PC-3 (cell line): ENCODE measurements around the gene BEND5. TPM values are rescaled to one million over a fixed set of nuclear protein-coding genes. Genes with fewer than 3 reads are reported as not detected.
A peak's percentile ranks its signal among the peaks of the same experiment; 100 is the strongest.

Experiments
- ATAC-seq: fragments of 200-7000 bp; cut with Tn5 transposase; 2 replicates; pipeline ENCODE4 v1.9.1; 2020; ENCODE audit warnings: mild to moderate bottlenecking, moderate library complexity
- BruUV-seq: library from RNA; stranded (reverse); fragments of 400-500 nt; replicated peaks from 2 replicates; lab custom pipeline; 2021; lab: Mats Ljungman, UMichigan
- CTCF ChIA-PET: fragments of 300-600 bp; sonication (Branson Sonifier 250); formaldehyde crosslinking; loops from one replicate; lab custom pipeline; 2022; ENCODE audit warnings: antibody characterized with exemption; lab: Charles Lee
- POLR2A ChIA-PET: fragments of 300-600 bp; sonication (Branson Sonifier 250); formaldehyde crosslinking; loops from one replicate; lab custom pipeline; 2022; ENCODE audit warnings: antibody characterized with exemption; ENCODE audit not compliant: unreplicated experiment; lab: Charles Lee
- DNase-seq: peaks from one replicate; pipeline ENCODE4 v3.0.0-alpha.2; 2015
- H2AFZ ChIP-seq: fragments of 300-600 bp; sonication (generic); 2 replicates; pipeline ENCODE4 v1.6.0; 2016; ENCODE audit warnings: antibody characterized with exemption, low read length
- H3F3A ChIP-seq: fragments of 300-600 bp; sonication (generic); one replicate; pipeline ENCODE4 v1.6.0; 2017; ENCODE audit warnings: antibody characterized with exemption, low read length, control low read depth, mild to moderate bottlenecking; ENCODE audit not compliant: unreplicated experiment
- H3K27ac ChIP-seq: fragments of 300-600 bp; sonication (generic); 2 replicates; pipeline ENCODE4 v1.5.1; 2016; ENCODE audit warnings: mild to moderate bottlenecking, low read length
- H3K27me3 ChIP-seq: fragments of 300-600 bp; sonication (generic); 2 replicates; pipeline ENCODE4 v1.6.1; 2016; ENCODE audit warnings: low read length, mixed read lengths
- H3K36me3 ChIP-seq: fragments of 300-600 bp; sonication (generic); 2 replicates; pipeline ENCODE4 v1.6.1; 2016; ENCODE audit warnings: low read depth, mixed run types, low read length, mixed read lengths
- H3K4me1 ChIP-seq: fragments of 300-600 bp; sonication (generic); 2 replicates; pipeline ENCODE4 v1.5.1; 2016; ENCODE audit warnings: low read length; ENCODE audit not compliant: insufficient read depth
- H3K4me2 ChIP-seq: fragments of 300-600 bp; sonication (generic); 2 replicates; pipeline ENCODE4 v1.6.0; 2016; ENCODE audit warnings: low read length
- H3K4me3 ChIP-seq: fragments of 300-600 bp; sonication (generic); 2 replicates; pipeline ENCODE4 v1.5.1; 2016; ENCODE audit warnings: mild to moderate bottlenecking, low read length, mixed read lengths
- H3K79me2 ChIP-seq: fragments of 300-600 bp; sonication (generic); 2 replicates; pipeline ENCODE4 v1.6.1; 2017; ENCODE audit warnings: low read length, mixed read lengths
- H3K9ac ChIP-seq: fragments of 300-600 bp; sonication (generic); 2 replicates; pipeline ENCODE4 v1.6.0; 2016; ENCODE audit warnings: mild to moderate bottlenecking, low read length
- H3K9me2 ChIP-seq: fragments of 300-600 bp; sonication (generic); replicated peaks from 2 replicates; pipeline ENCODE4 v1.6.1; 2016; ENCODE audit warnings: mixed run types, low read length, mixed read lengths
- H3K9me3 ChIP-seq: fragments of 300-600 bp; sonication (generic); 2 replicates; pipeline ENCODE4 v1.6.1; 2016; ENCODE audit warnings: low read length, mixed read lengths
- H4K20me1 ChIP-seq: fragments of 300-600 bp; sonication (generic); 2 replicates; pipeline ENCODE4 v1.6.1; 2016; ENCODE audit warnings: low read length, mixed read lengths
- CTCF ChIP-seq: fragments of 300-600 bp; sonication (generic); conservative IDR thresholded peaks from 2 replicates; pipeline ENCODE4 v1.5.1; 2017; ENCODE audit warnings: antibody characterized with exemption, low read depth, mild to moderate bottlenecking, low read length
- EZH2 ChIP-seq: fragments of 300-600 bp; sonication (generic); IDR thresholded peaks from one replicate; pipeline ENCODE4 v1.6.1; 2017; ENCODE audit warnings: antibody characterized with exemption, mild to moderate bottlenecking, low read length; ENCODE audit not compliant: unreplicated experiment
- EZH2phosphoT487 ChIP-seq: fragments of 300-600 bp; sonication (generic); IDR thresholded peaks from 2 replicates; pipeline ENCODE4 v1.6.1; 2018; ENCODE audit warnings: mild to moderate bottlenecking, antibody characterized with exemption, low read length, borderline replicate concordance
- intact Hi-C: fragments of 100-400 bp; cut with micrococcal nuclease; formaldehyde crosslinking; loops from 2 replicates; pipeline ENCODE4 v1.9.0; 2023
- total RNA-seq: library from RNA; depleted of rRNA; stranded (reverse); fragments of >200 nt; gene quantifications from 2 replicates; pipeline ENCODE4 v1.2.3, GENCODE V29; 2014

Gene BEND5
- total RNA-seq, 1 experiment from 2014 or later, result 3.1 TPM

- TF ChIP-seq EZH2phosphoT487 (no peak), CTCF (no peak), EZH2 (no peak)
- no peak overlapping the region for H2AFZ ChIP-seq
- H3K9me3 ChIP-seq, result no peaks in the 10 kb centered on the region
- 0 out of 2 replicates have a peak, but pooled peaks cover 4% of the 10 kb centered on the region for H3K27me3 ChIP-seq
- no peaks in the 10 kb centered on the region for H4K20me1 ChIP-seq
- POLR2A ChIA-PET, result no interaction called here
- H3K9me2 ChIP-seq, result no peaks in the 10 kb centered on the region
- ATAC-seq (peak; percentile 86), DNase-seq (peak; percentile 66)
- CTCF ChIA-PET, result interaction anchor here (0.7 kb wide), 1 partner anchor 213 kb away, joined by 4 read pairs; no protein-coding TSS in a partner anchor
- 0 out of 2 replicates have a peak overlapping the region, but pooled peaks have one; percentile 1 for H3K4me2 ChIP-seq
- H3K79me2 ChIP-seq, result no peaks in the 10 kb centered on the region
- no peaks in the 10 kb centered on the region for H3K36me3 ChIP-seq
- H3F3A ChIP-seq, result no peaks in the 10 kb centered on the region
- H3K9ac ChIP-seq, result no peak overlapping the region
- intact Hi-C loops, result no loop called here
- H3K27ac ChIP-seq, result peak overlapping the region; percentile 37; the same call in 1 of the 2 replicates
- BruUV-seq, result no TSS peak
- H3K4me1 ChIP-seq, result peaks cover 14% of the 10 kb centered on the region
- H3K4me3 ChIP-seq, result no peak overlapping the region
Observed at GRCh38 chr1:48744032-48744431, 32.7 kb downstream of the BEND5 start.

GRCh38 chr1:48743480-48743879, 33.2 kb downstream of the BEND5 start:
- BruUV-seq, result no TSS peak
- Histone ChIP-seq H3K9ac (no peak overlapping the region), H3K9me3 (no peaks in the 10 kb centered on the region), H3K79me2 (no peaks in the 10 kb centered on the region), H4K20me1 (no peaks in the 10 kb centered on the region), H3K27me3 (0 out of 2 replicates have a peak, but pooled peaks cover 4% of the 10 kb centered on the region), H3K36me3 (no peaks in the 10 kb centered on the region), H3K4me1 (peaks cover 14% of the 10 kb centered on the region), H3K27ac (peak overlapping the region; percentile 12; the same call in 1 of the 2 replicates), H3F3A (no peaks in the 10 kb centered on the region), H2AFZ (no peak overlapping the region), H3K9me2 (no peaks in the 10 kb centered on the region), H3K4me2 (0 out of 2 replicates have a peak overlapping the region, but pooled peaks have one; percentile 1), H3K4me3 (no peak overlapping the region)
- intact Hi-C loops, result no loop called here
- ChIA-PET CTCF (interaction anchor here (0.6 kb wide), 1 partner anchor 66 kb away, joined by 3 read pairs; no protein-coding TSS in a partner anchor), POLR2A (no interaction called here)
- DNase-seq (no peak), ATAC-seq (no peak)
- no peak for TF ChIP-seq CTCF
- no peak for TF ChIP-seq EZH2phosphoT487
- no peak for TF ChIP-seq EZH2

GRCh38 chr1:48741380-48741779, 35.3 kb downstream of the BEND5 start:
- peak; percentile 69 for ATAC-seq
- BruUV-seq, result no TSS peak
- Histone ChIP-seq H3K9me3 (no peaks in the 10 kb centered on the region), H3K4me2 (no peak overlapping the region), H3K79me2 (no peaks in the 10 kb centered on the region), H3K9me2 (no peaks in the 10 kb centered on the region), H3K9ac (no peak overlapping the region), H3K36me3 (no peaks in the 10 kb centered on the region), H3K4me1 (peaks cover 14% of the 10 kb centered on the region), H2AFZ (no peak overlapping the region), H3K4me3 (no peak overlapping the region), H3K27ac (no peak overlapping the region), H3F3A (no peaks in the 10 kb centered on the region), H4K20me1 (no peaks in the 10 kb centered on the region), H3K27me3 (no peaks in the 10 kb centered on the region)
- POLR2A ChIA-PET, result no interaction called here
- DNase-seq, result peak; percentile 27
- intact Hi-C loops, result no loop called here
- TF ChIP-seq EZH2, result no peak
- TF ChIP-seq CTCF, result no peak
- TF ChIP-seq EZH2phosphoT487, result no peak
- CTCF ChIA-PET, result no interaction called here
